Measurements from ENCODE around the gene LEF1. TPM values are rescaled to one million over a fixed set of nuclear protein-coding genes. Genes with fewer than 3 reads are reported as not detected.

The LEF1 gene
- total RNA-seq, 4 donors from 2014 or later, result 0.42 to 3.6 (median 1.9) TPM

GRCh38 chr4:108149588-108150380 is 18.9 kb downstream of the LEF1 start:
- Histone ChIP-seq H3K27me3 (peaks cover 0 to 5% (median 0%) of the 10 kb centered on the region in 4 donors), H3K36me3 (no peaks in the 10 kb centered on the region), H3K4me1 (no peaks in the 10 kb centered on the region), H3K9me3 (no peaks in the 10 kb centered on the region), H3K4me3 (no peak overlapping the region), H3K27ac (replicated peaks in 1 of 4) (no peak overlapping the region)
- TF ChIP-seq CTCF (IDR thresholded peaks at IDR 0.05) (no peak), POLR2A (IDR thresholded peaks at IDR 0.05; ENCODE audit: low read depth) (no peak), POLR2AphosphoS5 (IDR thresholded peaks at IDR 0.05) (no peak), EP300 (IDR thresholded peaks at IDR 0.05) (no peak)
- DNase-seq (ENCODE audit: extremely low spot score), result no peak
- intact Hi-C loops (cut with DNase I), result no loop called here
- 75% methylated on average over 3 of the region's 3 CpGs for WGBS

- Histone ChIP-seq H3K9me3 (no peaks in the 10 kb centered on the region), H3K27ac (replicated peaks in 1 of 4) (no peak overlapping the region), H3K4me3 (no peak overlapping the region), H3K36me3 (no peaks in the 10 kb centered on the region), H3K27me3 (no peaks in the 10 kb centered on the region), H3K4me1 (no peaks in the 10 kb centered on the region)
- WGBS, result 95% methylated on average over 1 of the region's 1 CpG
- TF ChIP-seq POLR2AphosphoS5 (IDR thresholded peaks at IDR 0.05) (no peak), POLR2A (IDR thresholded peaks at IDR 0.05; ENCODE audit: low read depth) (no peak), EP300 (IDR thresholded peaks at IDR 0.05) (no peak), CTCF (IDR thresholded peaks at IDR 0.05) (no peak)
- no peak for DNase-seq (ENCODE audit: extremely low spot score)
- intact Hi-C loops (cut with DNase I), result no loop called here
Observed at GRCh38 chr4:108148316-108148715, 20.4 kb downstream of the LEF1 start.

GRCh38 chr4:108146819-108147218 is 21.9 kb downstream of the LEF1 start:
- Histone ChIP-seq H3K27ac (replicated peaks in 1 of 4) (no peak overlapping the region), H3K4me3 (no peak overlapping the region), H3K9me3 (no peaks in the 10 kb centered on the region), H3K4me1 (no peaks in the 10 kb centered on the region), H3K27me3 (no peaks in the 10 kb centered on the region), H3K36me3 (no peaks in the 10 kb centered on the region)
- intact Hi-C loops (cut with DNase I), result no loop called here
- TF ChIP-seq POLR2A (IDR thresholded peaks at IDR 0.05; ENCODE audit: low read depth), result no peak
- no peak for TF ChIP-seq EP300 (IDR thresholded peaks at IDR 0.05)
- no peak for TF ChIP-seq POLR2AphosphoS5 (IDR thresholded peaks at IDR 0.05)
- no peak for DNase-seq (ENCODE audit: extremely low spot score)
- WGBS, result 79% methylated on average over 5 of the region's 5 CpGs

GRCh38 chr4:108146336-108146735 is 22.4 kb downstream of the LEF1 start:
- Histone ChIP-seq H3K27me3 (no peaks in the 10 kb centered on the region), H3K4me3 (no peak overlapping the region), H3K4me1 (no peaks in the 10 kb centered on the region), H3K9me3 (no peaks in the 10 kb centered on the region), H3K36me3 (no peaks in the 10 kb centered on the region), H3K27ac (replicated peaks in 1 of 4) (no peak overlapping the region)
- 92% methylated on average over 3 of the region's 3 CpGs for WGBS
- intact Hi-C loops (cut with DNase I), result no loop called here
- TF ChIP-seq CTCF (IDR thresholded peaks at IDR 0.05), result no peak
- no peak for TF ChIP-seq POLR2AphosphoS5 (IDR thresholded peaks at IDR 0.05)
- no peak for TF ChIP-seq EP300 (IDR thresholded peaks at IDR 0.05)
- TF ChIP-seq POLR2A (IDR thresholded peaks at IDR 0.05; ENCODE audit: low read depth), result no peak
- no peak for DNase-seq (ENCODE audit: extremely low spot score)

- intact Hi-C loops (cut with DNase I), result no loop called here
- 66% methylated on average over 3 of the region's 3 CpGs for WGBS
- DNase-seq (ENCODE audit: extremely low spot score), result no peak
- Histone ChIP-seq H3K4me1 (no peaks in the 10 kb centered on the region), H3K27me3 (no peaks in the 10 kb centered on the region), H3K9me3 (no peaks in the 10 kb centered on the region), H3K27ac (replicated peaks in 1 of 4) (no peak overlapping the region), H3K36me3 (no peaks in the 10 kb centered on the region), H3K4me3 (no peak overlapping the region)
- no peak for TF ChIP-seq POLR2A (IDR thresholded peaks at IDR 0.05; ENCODE audit: low read depth)
- TF ChIP-seq EP300 (IDR thresholded peaks at IDR 0.05), result no peak
- TF ChIP-seq CTCF (IDR thresholded peaks at IDR 0.05), result no peak
- no peak for TF ChIP-seq POLR2AphosphoS5 (IDR thresholded peaks at IDR 0.05)
Observed at GRCh38 chr4:108144451-108144850, 24.3 kb downstream of the LEF1 start.

Data from esophagus muscularis mucosa (tissue), 4 donors.